ENCODE results near the gene ZNF507. TPM values are rescaled to one million over a fixed set of nuclear protein-coding genes. Genes with fewer than 3 reads are reported as not detected.
"Not testable (repeated sequence)": the region's sequence is repeated elsewhere in the genome, so short reads cannot be mapped to it uniquely, and the experiment has no call there.

The ZNF507 gene
- polyA plus RNA-seq, 1 donor (not counting 4 experiments of a cell fraction or from before 2014, with no cell fraction given), result 10.2 TPM

- no peaks in the 10 kb centered on the region for H3K9me3 ChIP-seq (ENCODE audit: control insufficient read depth, low read depth, low read length)
- H3K36me3 ChIP-seq (ENCODE audit: control insufficient read depth in 2 of 2, extremely low read depth in 1 of 2, insufficient read depth in 2 of 2, low read length in 2 of 2), result peaks cover 0 to 3% of the 10 kb centered on the region in 2 experiments
- DNase-seq (ENCODE audit: low read depth, low spot score) (no peak), FAIRE-seq (no peak)
- H2AFZ ChIP-seq (ENCODE audit: control insufficient read depth, low read length), result no peak overlapping the region
- no peaks in the 10 kb centered on the region for H3K9me1 ChIP-seq (ENCODE audit: control insufficient read depth, extremely low read depth, insufficient read depth, low read length)
- no peak overlapping the region for H3K27ac ChIP-seq (ENCODE audit: control insufficient read depth, insufficient read depth, low read length)
- H3K4me2 ChIP-seq (ENCODE audit: control insufficient read depth, extremely low read depth, insufficient read depth, low read depth, low read length), result no peak overlapping the region
- no peaks in the 10 kb centered on the region for H3K4me1 ChIP-seq (ENCODE audit: control insufficient read depth, extremely low read depth, insufficient read depth, low read length)
- TF ChIP-seq CTCF (optimal IDR thresholded peaks at IDR 0.05 in 1 of 3, IDR thresholded peaks at IDR 0.05 in 1 of 3, conservative IDR thresholded peaks at IDR 0.05 in 1 of 3; ENCODE audit: extremely low read depth in 1 of 3, insufficient read depth in 2 of 3, low read length in 3 of 3), result no peak
- TF ChIP-seq EZH2 (IDR thresholded peaks at IDR 0.05; ENCODE audit: low read length), result no peak
- dilution Hi-C loops (cut with MboI; ENCODE audit: extremely low pct_ligation_motif_present, low sequenced_read_pairs), result no loop called here
- no peaks in the 10 kb centered on the region for H3K27me3 ChIP-seq (ENCODE audit: control insufficient read depth, extremely low read depth, insufficient read depth, low read length)
- H4K20me1 ChIP-seq (ENCODE audit: control insufficient read depth, extremely low read depth, insufficient read depth, low read length), result no peaks in the 10 kb centered on the region
- no peak overlapping the region for H3K4me3 ChIP-seq (ENCODE audit: control insufficient read depth in 2 of 3, extremely low read depth in 1 of 3, insufficient read depth in 2 of 3, low read depth in 1 of 3, low read length in 3 of 3)
- no peaks in the 10 kb centered on the region for H3K79me2 ChIP-seq (ENCODE audit: control insufficient read depth, insufficient read depth, low read length)
- H3K9ac ChIP-seq (ENCODE audit: control insufficient read depth, extremely low read depth, insufficient read depth, low read length), result no peak overlapping the region
Observed at GRCh38 chr19:32421589-32422361, 76.4 kb downstream of the ZNF507 start.

GRCh38 chr19:32422435-32422834, 77.0 kb downstream of the ZNF507 start:
- dilution Hi-C loops (cut with MboI; ENCODE audit: extremely low pct_ligation_motif_present, low sequenced_read_pairs), result no loop called here
- H3K36me3 ChIP-seq (ENCODE audit: control insufficient read depth in 2 of 2, extremely low read depth in 1 of 2, insufficient read depth in 2 of 2, low read length in 2 of 2), result peaks cover 0 to 3% of the 10 kb centered on the region in 2 experiments

GRCh38 chr19:32423944-32424343, 78.5 kb downstream of the ZNF507 start:
- H4K20me1 ChIP-seq (ENCODE audit: control insufficient read depth, extremely low read depth, insufficient read depth, low read length); H3K4me3 ChIP-seq (ENCODE audit: control insufficient read depth in 2 of 3, extremely low read depth in 1 of 3, insufficient read depth in 2 of 3, low read depth in 1 of 3, low read length in 3 of 3); H3K36me3 ChIP-seq (ENCODE audit: control insufficient read depth in 2 of 2, extremely low read depth in 1 of 2, insufficient read depth in 2 of 2, low read length in 2 of 2); H2AFZ ChIP-seq (ENCODE audit: control insufficient read depth, low read length); H3K9ac ChIP-seq (ENCODE audit: control insufficient read depth, extremely low read depth, insufficient read depth, low read length); H3K9me1 ChIP-seq (ENCODE audit: control insufficient read depth, extremely low read depth, insufficient read depth, low read length); H3K79me2 ChIP-seq (ENCODE audit: control insufficient read depth, insufficient read depth, low read length); H3K4me2 ChIP-seq (ENCODE audit: control insufficient read depth, extremely low read depth, insufficient read depth, low read depth, low read length); DNase-seq (ENCODE audit: low read depth, low spot score); FAIRE-seq; H3K27me3 ChIP-seq (ENCODE audit: control insufficient read depth, extremely low read depth, insufficient read depth, low read length); H3K27ac ChIP-seq (ENCODE audit: control insufficient read depth, insufficient read depth, low read length); dilution Hi-C loops (cut with MboI; ENCODE audit: extremely low pct_ligation_motif_present, low sequenced_read_pairs); H3K9me3 ChIP-seq (ENCODE audit: control insufficient read depth, low read depth, low read length); H3K4me1 ChIP-seq (ENCODE audit: control insufficient read depth, extremely low read depth, insufficient read depth, low read length): not testable (repeated sequence)

More at GRCh38 chr19:32422435-32422834, 77.0 kb downstream of the ZNF507 start:
- TF ChIP-seq EZH2 (IDR thresholded peaks at IDR 0.05; ENCODE audit: low read length) (no peak), CTCF (optimal IDR thresholded peaks at IDR 0.05 in 1 of 3, IDR thresholded peaks at IDR 0.05 in 1 of 3, conservative IDR thresholded peaks at IDR 0.05 in 1 of 3; ENCODE audit: extremely low read depth in 1 of 3, insufficient read depth in 2 of 3, low read length in 3 of 3) (no peak)
- Histone ChIP-seq H3K4me2 (ENCODE audit: control insufficient read depth, extremely low read depth, insufficient read depth, low read depth, low read length) (no peak overlapping the region), H2AFZ (ENCODE audit: control insufficient read depth, low read length) (no peak overlapping the region), H3K4me1 (ENCODE audit: control insufficient read depth, extremely low read depth, insufficient read depth, low read length) (no peaks in the 10 kb centered on the region), H3K9me3 (ENCODE audit: control insufficient read depth, low read depth, low read length) (no peaks in the 10 kb centered on the region), H3K27ac (ENCODE audit: control insufficient read depth, insufficient read depth, low read length) (no peak overlapping the region), H3K4me3 (ENCODE audit: control insufficient read depth in 2 of 3, extremely low read depth in 1 of 3, insufficient read depth in 2 of 3, low read depth in 1 of 3, low read length in 3 of 3) (no peak overlapping the region), H3K9me1 (ENCODE audit: control insufficient read depth, extremely low read depth, insufficient read depth, low read length) (no peaks in the 10 kb centered on the region), H3K79me2 (ENCODE audit: control insufficient read depth, insufficient read depth, low read length) (no peaks in the 10 kb centered on the region), H3K27me3 (ENCODE audit: control insufficient read depth, extremely low read depth, insufficient read depth, low read length) (no peaks in the 10 kb centered on the region), H4K20me1 (ENCODE audit: control insufficient read depth, extremely low read depth, insufficient read depth, low read length) (no peaks in the 10 kb centered on the region), H3K9ac (ENCODE audit: control insufficient read depth, extremely low read depth, insufficient read depth, low read length) (no peak overlapping the region)
- FAIRE-seq (no peak), DNase-seq (ENCODE audit: low read depth, low spot score) (no peak)

All from keratinocyte (primary cell).